Activated T-cell treated with anti-CD3 and anti-CD28 coated beads for 24 hours (primary cell): Measurements from ENCODE around the gene NCF1.
"Not testable (repeated sequence)": the region's sequence is repeated elsewhere in the genome, so short reads cannot be mapped to it uniquely, and the experiment has no call there.

Experiments
- DNase-seq: peaks from one replicate; pipeline ENCODE4 v3.0.0-alpha.2; 2020; ENCODE audit warnings: low read depth

The NCF1 gene

GRCh38 chr7:74773760-74774750 is at the start of gene NCF1:
Gene NCF1, plus strand, starts transcription at chr7:74774011. Its CDS starts 21 bp downstream, at chr7:74774032.
- not testable (repeated sequence) for DNase-seq

GRCh38 chr7:74725840-74726239 is 48.0 kb upstream of the NCF1 start:
- no peak for DNase-seq

DNA sequence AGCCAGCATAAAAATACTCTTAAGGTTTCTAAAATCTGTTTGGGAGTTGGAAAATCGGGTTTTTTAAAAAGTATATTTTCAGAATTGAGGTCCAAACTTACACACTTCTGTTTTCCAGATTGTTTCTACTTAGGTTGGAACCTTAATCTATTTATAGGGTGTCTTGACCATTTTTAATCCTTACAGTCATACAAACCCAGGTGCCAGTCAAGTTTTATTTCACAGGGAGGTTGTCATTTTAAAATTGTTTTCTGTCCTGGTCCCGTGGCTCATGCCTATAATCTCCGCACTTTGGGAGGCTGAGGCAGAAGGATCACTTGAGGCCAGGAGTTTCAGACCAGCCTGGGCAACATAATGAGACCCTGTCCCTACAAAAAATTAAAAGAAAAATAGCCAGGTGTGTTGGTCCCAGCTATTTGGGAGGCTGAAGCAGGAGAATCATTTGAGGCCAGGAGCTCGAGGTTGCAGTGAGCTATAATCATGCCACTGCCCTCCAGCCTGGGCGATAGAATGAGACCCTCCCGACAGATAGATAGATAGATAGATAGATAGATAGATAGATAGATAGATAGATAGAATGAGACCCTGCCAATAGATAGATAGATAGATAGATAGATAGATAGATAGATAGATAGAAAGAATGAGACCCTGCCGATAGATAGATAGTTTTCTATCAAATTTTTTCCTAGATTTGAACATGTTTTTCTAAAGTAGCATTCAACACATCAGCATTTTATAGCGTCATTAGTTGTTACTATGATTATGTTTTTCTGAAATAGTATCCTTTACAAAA is 47.3 kb upstream of the NCF1 start:
- DNase-seq = no peak

GRCh38 chr7:74728686-74729085 is 45.1 kb upstream of the NCF1 start:
- DNase-seq = not testable (repeated sequence)

DNA sequence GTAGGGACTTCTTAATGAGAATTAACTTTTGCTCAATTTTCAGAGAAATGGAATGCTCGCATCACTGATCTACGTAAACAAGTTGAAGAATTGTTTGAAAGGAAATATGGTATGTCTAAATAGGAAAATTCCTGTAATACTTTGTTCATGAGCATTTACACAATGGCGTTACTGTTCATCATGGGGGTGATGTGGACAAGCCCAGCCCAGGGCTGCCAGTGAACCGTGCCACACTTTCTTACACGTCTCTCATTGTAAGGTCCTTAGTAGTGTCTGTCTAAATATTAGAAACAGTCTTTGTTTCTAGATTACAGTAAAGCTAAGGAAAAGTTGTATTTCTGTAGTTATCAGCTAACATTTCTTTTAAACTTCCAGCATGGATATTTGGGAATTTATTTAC is 43.6 kb upstream of the NCF1 start:
- not testable (repeated sequence) for DNase-seq

GRCh38 chr7:74739974-74740703 is 33.7 kb upstream of the NCF1 start:
- DNase-seq = not testable (repeated sequence)

DNA sequence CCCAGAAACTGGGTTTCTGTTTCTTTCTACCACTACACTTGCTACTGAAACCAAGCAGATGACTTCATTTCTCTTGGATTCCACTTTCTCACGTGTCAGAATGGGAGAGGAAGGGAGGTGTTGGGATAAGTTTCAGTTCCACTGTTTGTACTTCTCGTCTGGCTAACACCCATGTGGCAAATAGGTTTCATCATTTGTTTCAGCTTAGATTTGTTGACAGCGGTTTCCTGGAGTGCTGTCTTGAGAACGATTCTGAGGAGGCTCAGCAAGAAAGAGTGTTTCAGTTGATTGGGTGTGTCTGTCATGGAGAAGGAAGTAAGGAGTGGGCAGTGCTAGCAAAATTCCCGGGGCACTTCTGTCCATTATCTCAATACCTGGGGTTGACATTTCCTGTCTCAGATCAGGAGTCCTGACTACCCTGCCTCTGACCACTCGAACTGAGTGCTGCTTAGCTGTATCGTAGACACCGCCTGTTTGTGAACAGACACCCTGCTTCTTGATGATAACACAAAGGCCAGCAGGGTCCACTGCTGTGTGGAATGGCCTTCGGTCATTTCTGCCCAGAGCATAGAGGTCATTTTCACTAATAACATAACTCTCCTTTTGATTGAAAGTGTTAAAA is 29.8 kb upstream of the NCF1 start:
- DNase-seq = not testable (repeated sequence)

- not testable (repeated sequence) for DNase-seq
These were observed 19.8 kb upstream of the NCF1 start for GRCh38 chr7:74753921-74754482.

GRCh38 chr7:74756673-74757072 is 17.1 kb upstream of the NCF1 start:
- DNase-seq = not testable (repeated sequence)

GRCh38 chr7:74758268-74758667 is 15.5 kb upstream of the NCF1 start:
- not testable (repeated sequence) for DNase-seq

- DNase-seq = not testable (repeated sequence)
These were observed 14.8 kb upstream of the NCF1 start for GRCh38 chr7:74758982-74759381.

- not testable (repeated sequence) for DNase-seq
These were observed 8.4 kb upstream of the NCF1 start for GRCh38 chr7:74765205-74765918.

GRCh38 chr7:74766509-74766908 is 7.3 kb upstream of the NCF1 start:
- DNase-seq = not testable (repeated sequence)

GRCh38 chr7:74766991-74767390 is 6.8 kb upstream of the NCF1 start:
- not testable (repeated sequence) for DNase-seq

- DNase-seq = not testable (repeated sequence)
These were observed 3.7 kb upstream of the NCF1 start for GRCh38 chr7:74770062-74770461.

DNA sequence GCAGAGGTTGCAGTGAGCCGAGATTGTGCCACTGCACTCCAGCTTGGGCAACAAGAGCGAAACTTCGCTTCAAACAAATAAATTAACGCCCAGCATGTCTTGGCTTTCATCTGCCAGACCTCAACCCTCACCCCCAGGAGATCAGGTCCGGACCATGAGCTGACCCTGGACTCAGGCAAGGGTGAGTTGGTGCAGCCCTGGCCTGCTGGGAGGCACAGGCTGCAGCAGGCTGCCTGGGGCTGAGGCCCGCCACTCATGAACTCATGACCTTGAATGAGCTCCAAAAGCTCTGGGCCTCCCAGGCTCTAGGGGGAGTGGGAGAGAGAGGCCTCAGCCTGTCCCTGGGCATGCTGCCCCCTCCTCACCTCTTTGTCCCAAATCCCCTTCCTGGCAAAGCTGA is 1.7 kb upstream of the NCF1 start:
- DNase-seq = not testable (repeated sequence)

- not testable (repeated sequence) for DNase-seq
These were observed 1.3 kb downstream of the NCF1 start for GRCh38 chr7:74775111-74775510.

GRCh38 chr7:74779053-74779452 is 5.2 kb downstream of the NCF1 start:
- not testable (repeated sequence) for DNase-seq

DNA sequence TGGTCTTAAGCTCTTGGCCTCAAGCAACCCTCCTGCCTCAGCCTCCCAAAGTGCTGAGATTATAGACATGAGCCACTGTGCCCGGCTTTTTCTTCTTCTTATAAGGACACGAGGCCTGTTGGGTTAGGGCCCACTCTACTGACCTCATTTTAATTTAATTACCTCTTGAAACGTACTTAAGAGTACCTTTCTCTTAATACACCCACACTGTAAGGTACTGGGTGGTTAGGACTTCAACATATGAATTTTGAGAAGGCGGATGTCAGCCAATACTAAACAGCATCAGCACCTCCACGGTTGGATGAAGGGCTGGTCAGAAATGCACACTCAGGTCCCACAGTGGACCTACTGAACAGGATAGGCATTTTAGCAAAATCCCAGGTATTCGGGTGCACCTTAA is 7.9 kb downstream of the NCF1 start:
- DNase-seq = not testable (repeated sequence)

DNA sequence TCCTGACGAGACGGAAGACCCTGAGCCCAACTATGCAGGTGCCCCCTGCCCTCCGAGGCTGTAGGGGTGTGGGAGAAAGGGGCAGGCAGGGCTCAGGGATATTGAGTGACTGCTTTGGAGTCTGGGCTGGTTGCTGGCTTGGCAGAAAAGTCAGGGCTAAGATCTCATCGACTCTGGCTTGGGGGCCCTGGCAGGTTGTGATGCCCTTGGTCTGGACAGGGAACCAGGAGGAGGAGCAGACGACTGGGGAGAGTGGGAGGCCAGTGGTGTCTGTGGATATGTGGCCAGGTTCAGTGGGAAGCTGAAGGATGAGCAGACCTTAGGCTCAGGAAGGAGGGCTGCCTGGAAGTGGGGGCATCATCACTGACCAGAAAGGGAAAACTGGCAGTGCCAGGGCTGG is 9.8 kb downstream of the NCF1 start:
- DNase-seq = not testable (repeated sequence)
